NCI-H2029 treated with DMSO at 0.1 percent for 48 hours (cell line): ENCODE measurements around the gene CDC25B.
"Not testable (repeated sequence)": the region's sequence is repeated elsewhere in the genome, so short reads cannot be mapped to it uniquely, and the experiment has no call there.

ENCODE experiments used
- DNase-seq: peaks from one replicate; lab custom pipeline; 2025; lab: John Stamatoyannopoulos, UW

The CDC25B gene

GRCh38 chr20:3785240-3786125, 10.6 kb upstream of the CDC25B start:
- DNase-seq: no peak

DNA sequence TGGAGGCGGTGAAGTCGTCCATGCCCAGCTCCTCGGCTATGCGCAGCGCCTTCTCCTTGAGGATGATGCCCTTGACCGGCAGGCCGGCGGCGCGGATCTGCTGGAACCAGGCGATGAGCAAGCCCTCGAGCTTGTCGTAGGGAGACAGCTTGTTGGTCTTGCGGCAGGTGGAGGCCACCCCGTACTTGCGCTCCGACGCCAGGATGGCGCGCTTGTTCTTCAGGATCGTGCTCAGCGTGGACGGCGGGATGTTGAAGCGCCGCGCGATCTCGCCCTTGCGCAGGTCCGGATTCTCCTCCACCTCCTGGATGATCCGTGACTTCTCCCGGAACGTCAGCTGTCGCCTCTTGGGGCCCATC, 10.0 kb upstream of the CDC25B start:
- DNase-seq: no peak

DNA sequence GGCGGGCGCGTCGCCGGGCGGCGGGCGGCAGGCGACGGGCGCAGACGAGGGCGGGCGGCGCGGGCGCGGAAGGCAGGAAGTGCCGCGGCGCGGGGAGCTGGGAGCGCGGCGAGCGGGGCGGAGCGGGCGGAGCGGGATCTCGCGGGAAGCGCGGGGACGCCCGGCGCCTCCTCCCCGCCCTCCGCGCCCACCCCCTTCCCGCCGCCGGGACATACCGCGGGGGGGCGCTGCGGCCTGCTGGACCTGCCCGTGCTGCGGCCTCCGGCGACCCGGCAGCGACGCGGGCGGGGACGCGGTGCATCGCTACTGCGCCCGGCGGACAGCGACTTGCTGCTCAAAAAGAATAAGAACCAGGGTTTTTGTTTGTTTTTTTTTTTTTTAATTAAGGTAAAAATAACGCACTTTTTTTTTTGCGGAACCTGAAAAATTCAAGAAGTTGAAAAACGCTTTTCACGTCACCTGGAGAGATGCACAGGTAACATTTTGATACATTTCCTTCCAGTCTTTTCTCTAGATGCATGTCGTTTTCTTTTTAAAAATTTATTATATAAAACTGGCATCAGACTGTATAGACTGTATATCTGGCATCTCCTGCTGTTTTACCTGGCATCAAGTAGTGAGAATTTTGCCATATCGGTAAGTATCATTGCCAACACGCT, 9.3 kb upstream of the CDC25B start, which contains the start of gene CENPB:
Gene CENPB (minus strand): TSS at position 76 of the 659 bp plus-strand sequence. CDS start 257 bp downstream, outside the sequence.
- peak; percentile 43 for DNase-seq

GRCh38 chr20:3787324-3788014, 8.6 kb upstream of the CDC25B start:
- DNase-seq: no peak

DNA sequence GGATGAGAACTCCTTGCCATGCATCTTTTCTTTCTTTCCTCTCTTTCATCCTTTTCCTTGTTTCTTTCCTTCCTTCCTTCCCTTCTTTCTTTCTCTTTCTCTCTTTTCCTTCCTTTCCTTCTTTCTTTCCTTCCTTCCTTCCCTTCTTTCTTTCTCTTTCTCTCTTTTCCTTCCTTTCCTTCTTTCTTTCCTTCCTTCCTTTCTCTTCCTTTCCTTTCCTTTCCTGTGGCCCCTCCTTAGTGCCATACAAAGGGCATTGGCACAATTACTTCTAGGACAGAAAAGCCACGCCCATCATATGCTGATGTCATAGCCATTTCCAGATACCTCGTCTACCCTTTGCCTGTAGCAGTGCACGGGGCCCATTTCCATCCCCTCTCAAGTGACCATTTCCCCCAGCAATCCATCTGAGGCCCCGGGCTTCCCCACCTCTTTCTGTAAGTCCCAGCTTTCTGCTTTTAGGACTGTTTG, 7.4 kb upstream of the CDC25B start:
- no peak for DNase-seq

DNA sequence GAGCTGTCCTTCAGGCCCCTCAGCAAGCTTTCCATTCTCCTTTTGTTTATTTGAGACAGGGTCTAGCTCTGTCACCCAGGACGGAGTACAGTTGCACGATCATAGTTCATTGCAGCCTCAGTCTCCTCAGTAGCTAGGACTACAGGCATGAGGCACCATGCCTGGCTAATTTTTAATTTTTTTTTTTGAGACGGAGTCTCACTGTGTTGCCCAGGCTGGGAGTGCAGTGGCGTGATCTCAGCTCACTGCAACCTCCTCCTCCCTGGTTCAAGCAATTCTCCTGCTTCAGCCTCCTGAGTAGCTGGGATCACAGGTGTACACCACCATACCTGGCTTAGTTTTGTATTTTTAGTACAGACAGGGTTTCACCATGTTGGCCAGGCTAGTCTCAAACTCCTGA, 6.9 kb upstream of the CDC25B start:
- DNase-seq: not testable (repeated sequence)

DNA sequence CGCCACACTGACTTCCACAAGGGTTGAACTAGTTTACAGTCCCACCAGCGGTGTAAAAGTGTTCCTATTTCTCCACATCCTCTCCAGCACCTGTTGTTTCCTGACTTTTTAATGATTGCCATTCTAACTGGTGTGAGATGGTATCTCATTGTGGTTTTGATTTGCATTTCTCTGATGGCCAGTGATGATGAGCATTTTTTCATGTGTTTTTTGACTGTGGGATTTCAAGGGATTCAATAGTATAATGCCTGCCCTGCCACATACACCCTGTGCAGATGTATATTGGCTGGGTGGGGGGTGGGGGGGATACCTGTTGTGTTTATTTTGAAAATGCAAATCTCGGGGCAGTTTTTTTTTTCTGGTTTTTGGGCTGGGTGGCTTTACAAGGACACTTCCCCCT, 1.9 kb upstream of the CDC25B start:
- not testable (repeated sequence) for DNase-seq

GRCh38 chr20:3794701-3795420, 1.2 kb upstream of the CDC25B start:
- no peak for DNase-seq

DNA sequence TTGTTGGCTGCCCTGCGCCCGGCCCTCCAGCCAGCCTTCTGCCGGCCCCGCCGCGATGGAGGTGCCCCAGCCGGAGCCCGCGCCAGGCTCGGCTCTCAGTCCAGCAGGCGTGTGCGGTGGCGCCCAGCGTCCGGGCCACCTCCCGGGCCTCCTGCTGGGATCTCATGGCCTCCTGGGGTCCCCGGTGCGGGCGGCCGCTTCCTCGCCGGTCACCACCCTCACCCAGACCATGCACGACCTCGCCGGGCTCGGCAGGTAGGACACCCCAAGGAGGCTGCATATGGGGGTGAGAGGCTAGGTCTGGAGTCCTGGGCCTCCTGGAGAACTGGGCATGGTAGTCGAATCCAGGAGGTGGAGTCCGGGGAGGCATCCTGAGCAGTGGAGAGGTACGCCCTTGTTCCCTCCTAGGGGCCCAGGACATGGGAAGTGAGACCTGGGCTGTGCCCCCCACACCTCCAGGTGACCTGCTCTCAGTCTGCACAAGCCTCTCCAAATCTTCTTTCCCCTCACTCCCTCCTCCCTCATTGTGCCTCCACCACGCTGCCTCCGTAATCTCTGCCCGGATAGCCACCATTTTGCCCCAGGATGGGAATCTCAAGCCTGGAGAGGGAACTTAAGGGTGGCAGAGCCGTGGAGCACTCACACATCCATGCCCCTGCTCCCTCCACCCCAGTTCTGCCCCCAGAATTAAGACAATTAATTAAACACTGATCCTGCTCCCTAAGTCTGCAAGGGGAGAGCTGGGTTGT, 541 bp downstream of the CDC25B start:
- DNase-seq: no peak

DNA sequence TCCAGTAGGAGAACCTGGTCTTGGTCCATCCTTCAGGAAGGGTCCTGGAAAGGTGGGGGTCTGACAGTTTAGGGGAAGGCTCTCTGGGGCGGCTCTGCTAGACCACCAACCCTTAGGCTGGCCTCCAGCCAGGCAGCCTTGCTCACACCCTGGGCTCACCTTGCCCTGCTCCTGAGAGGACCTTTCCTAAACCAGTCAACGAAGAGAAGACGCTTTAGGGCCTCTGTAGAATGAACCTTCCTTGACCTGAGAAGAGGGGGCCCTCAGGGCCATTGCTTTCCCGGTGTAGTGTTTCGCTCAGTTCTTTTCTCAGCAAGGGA, 1.1 kb downstream of the CDC25B start:
- DNase-seq: no peak

DNA sequence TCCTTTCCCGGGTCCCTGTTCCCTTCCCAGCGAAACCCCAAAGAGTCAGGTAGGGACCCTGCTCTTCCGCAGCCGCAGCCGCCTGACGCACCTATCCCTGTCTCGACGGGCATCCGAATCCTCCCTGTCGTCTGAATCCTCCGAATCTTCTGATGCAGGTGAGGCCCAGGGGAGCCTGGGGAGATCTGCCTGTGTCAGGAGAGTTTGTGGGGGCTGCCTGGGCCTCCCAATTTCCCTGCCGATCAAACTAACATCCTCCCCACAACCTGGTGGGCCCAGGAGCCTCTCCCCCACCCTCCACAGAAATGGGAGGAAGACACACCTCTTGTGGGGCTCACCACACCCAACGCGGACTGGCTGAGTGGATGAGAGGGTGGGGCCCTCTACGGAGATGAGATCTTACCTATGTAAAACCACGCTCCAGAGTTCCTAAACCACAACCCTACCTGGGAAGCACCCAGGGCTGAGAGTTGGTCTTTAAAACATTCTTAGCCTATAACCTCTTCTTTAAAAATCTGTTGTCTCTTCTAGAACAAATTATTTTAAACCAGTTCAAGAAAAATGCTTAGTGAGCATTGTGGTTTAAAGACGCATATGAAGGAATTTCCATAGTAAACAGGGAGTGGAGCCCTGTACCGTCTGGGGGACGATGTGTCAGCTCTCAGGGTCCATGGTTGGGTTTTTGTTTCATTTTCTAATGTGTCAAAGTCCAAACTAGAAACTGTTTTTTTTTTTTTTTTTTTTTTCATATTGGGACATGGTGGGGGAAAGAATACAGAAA, 1.7 kb downstream of the CDC25B start:
- no peak for DNase-seq

GRCh38 chr20:3798373-3798768, 2.3 kb downstream of the CDC25B start:
- DNase-seq: no peak

GRCh38 chr20:3798908-3799248, 2.8 kb downstream of the CDC25B start:
- no peak for DNase-seq

DNA sequence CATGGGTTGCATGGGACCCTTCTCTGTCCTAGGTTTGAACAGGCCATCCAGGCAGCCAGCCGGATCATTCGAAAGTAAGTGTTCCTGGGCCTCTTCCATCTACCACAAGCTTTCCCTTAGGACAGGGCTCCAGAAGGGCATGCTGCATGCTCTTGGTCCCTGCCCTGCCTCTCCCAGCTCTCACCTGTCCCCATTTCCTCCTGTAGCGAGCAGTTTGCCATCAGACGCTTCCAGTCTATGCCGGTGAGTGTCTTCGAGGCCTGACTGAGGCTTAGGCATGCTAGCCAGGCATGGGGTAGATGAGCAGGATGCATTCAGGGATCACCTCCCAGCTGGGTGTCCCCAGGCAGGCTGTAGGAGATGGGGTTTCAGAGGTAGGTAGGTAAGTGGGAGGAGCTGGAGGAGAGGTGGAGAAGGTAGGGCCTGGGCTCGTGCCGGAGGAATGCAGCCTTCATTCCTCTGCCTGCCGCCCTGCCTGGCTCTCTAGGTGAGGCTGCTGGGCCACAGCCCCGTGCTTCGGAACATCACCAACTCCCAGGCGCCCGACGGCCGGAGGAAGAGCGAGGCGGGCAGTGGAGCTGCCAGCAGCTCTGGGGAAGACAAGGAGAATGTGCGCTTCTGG, 4.3 kb downstream of the CDC25B start:
- DNase-seq: no peak

GRCh38 chr20:3800878-3801260, 4.8 kb downstream of the CDC25B start:
- DNase-seq: no peak

DNA sequence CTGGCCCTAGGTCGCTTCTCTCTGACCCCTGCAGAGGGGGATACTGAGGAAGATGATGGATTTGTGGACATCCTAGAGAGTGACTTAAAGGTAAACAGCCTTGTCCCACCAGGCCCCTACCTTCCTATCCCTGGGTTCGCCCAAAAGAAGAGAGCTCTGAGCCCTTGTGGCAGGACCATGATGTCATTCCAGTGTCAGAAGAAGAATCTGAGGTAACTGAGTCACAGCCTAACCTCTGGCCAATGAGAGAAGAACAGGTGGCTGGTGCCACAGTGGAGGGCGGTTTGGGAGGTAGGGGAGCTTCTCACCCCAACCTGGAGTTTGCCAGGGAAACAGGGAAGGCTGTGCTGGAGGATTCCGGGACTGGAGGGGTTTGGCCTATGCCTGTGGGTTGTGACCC, 5.2 kb downstream of the CDC25B start:
- DNase-seq: no peak

- no peak for DNase-seq
Measured at GRCh38 chr20:3801846-3802245, 5.7 kb downstream of the CDC25B start.

DNA sequence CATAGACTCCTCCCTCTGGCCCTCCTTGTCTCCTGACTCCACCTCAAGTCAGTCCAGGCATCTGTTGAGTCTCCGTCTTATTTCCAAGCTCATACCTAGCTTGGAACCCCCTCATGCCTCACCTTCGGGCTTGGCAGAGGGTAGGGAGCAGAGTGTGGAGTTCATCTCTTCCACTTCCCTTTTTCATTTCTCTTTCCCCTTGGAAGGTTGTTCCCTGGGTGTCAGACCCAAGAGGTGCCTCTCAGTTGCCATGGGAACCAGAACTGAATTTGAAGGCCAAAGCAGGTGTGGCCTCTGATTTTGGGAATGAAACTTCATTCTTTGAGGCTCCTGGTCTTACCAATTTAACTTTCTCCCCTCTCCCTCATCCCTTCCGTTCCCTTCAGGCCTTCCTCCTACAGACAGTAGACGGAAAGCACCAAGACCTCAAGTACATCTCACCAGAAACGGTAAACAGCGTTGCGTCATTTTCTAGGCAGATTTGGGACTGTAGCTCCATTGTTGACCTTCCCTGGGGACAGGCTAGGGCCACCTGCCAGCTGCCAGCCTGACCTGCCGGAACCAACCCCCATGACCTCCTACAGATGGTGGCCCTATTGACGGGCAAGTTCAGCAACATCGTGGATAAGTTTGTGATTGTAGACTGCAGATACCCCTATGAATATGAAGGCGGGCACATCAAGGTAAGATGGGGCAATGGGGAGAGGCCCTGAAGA, 6.6 kb downstream of the CDC25B start:
- no peak for DNase-seq

DNA sequence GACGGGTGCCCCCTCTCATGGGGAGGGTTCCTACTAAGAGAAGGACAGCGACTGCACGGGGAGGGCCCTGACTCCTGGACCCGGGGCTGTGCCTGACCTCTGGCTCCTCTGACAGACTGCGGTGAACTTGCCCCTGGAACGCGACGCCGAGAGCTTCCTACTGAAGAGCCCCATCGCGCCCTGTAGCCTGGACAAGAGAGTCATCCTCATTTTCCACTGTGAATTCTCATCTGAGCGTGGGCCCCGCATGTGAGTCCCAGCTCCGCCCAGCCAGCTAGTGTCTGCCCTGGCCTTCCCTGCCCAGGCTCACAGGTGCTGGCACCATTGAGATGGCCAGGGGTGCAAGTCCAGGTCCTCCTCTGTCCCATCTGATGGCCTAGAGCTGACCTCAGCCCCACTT, 7.2 kb downstream of the CDC25B start:
- DNase-seq: no peak

GRCh38 chr20:3803854-3804253, 7.7 kb downstream of the CDC25B start:
- DNase-seq: no peak
